NT2/D1 (cell line): ENCODE data around the gene KCNQ5.

Experiments
- SUZ12 ChIP-seq: IDR thresholded peaks from 2 replicates; pipeline ENCODE4 v1.6.1; 2011; ENCODE audit not compliant: insufficient read length, insufficient read depth; ENCODE audit errors: extremely low read depth
- YY1 ChIP-seq: IDR thresholded peaks from 2 replicates; pipeline ENCODE4 v1.6.1; 2011; ENCODE audit not compliant: insufficient read length, insufficient read depth
- ZNF274 ChIP-seq: IDR thresholded peaks from 2 replicates; pipeline ENCODE4 v1.6.1; 2011; ENCODE audit warnings: mild to moderate bottlenecking, low read depth, low read length

GRCh38 chr6:72711731-72712130 is 89.9 kb downstream of the KCNQ5 start:
- no peak for TF ChIP-seq SUZ12
- no peak for TF ChIP-seq ZNF274
- no peak for TF ChIP-seq YY1
